ENCODE data around the gene PP2D1. TPM values are rescaled to one million over a fixed set of nuclear protein-coding genes. Genes with fewer than 3 reads are reported as not detected.

The PP2D1 gene
- total RNA-seq: not detected

GRCh38 chr3:20012164-20012563 lies at the start of gene PP2D1:
PP2D1 (minus strand) TSS chr3:20012264; CDS start chr3:20012072, 192 bp downstream.
- Histone ChIP-seq H3K9me3 (no peaks in the 10 kb centered on the region), H3K27me3 (no peaks in the 10 kb centered on the region), H3K4me3 (replicated peaks in 1 of 3) (no peak within 1 kb of the TSS), H3K27ac (no peak within 1 kb of the TSS), H3K4me1 (no peaks in the 10 kb centered on the region), H3K36me3 (no peaks in the 10 kb centered on the region)
- no peak for TF ChIP-seq POLR2A (IDR thresholded peaks at IDR 0.05)
- intact Hi-C loops (cut with DNase I): no loop called here
- DNase-seq: no peak
- 95 to 96% methylated on average over 4 of the region's 4 CpGs for WGBS, 2 donors

GRCh38 chr3:20060974-20061685 lies 49.1 kb upstream of the PP2D1 start:
- intact Hi-C loops (cut with DNase I): no loop called here
- no peak for DNase-seq
- Histone ChIP-seq H3K4me1 (peaks cover 44% of the 10 kb centered on the region in 2 donors), H3K9me3 (no peaks in the 10 kb centered on the region), H3K27ac (peak overlapping the region in 1 of 3 donors; percentile 44), H3K36me3 (no peaks in the 10 kb centered on the region), H3K4me3 (replicated peaks in 1 of 3) (no peak overlapping the region), H3K27me3 (no peaks in the 10 kb centered on the region)
- TF ChIP-seq CTCF (IDR thresholded peaks at IDR 0.05) (no peak), POLR2A (IDR thresholded peaks at IDR 0.05) (no peak)
- WGBS, 2 donors: 78 to 80% methylated on average over 4 of the region's 4 CpGs

- 98 to 99% methylated on average over 3 of the region's 3 CpGs for WGBS, 2 donors
- TF ChIP-seq CTCF (IDR thresholded peaks at IDR 0.05): no peak
- TF ChIP-seq POLR2A (IDR thresholded peaks at IDR 0.05): no peak
- H3K4me1 ChIP-seq: peaks cover 39 to 42% of the 10 kb centered on the region in 2 donors
These were observed 47.9 kb upstream of the PP2D1 start for GRCh38 chr3:20059929-20060328.

GRCh38 chr3:20057612-20058180 lies 45.6 kb upstream of the PP2D1 start:
- H3K27ac ChIP-seq: peak overlapping the region; percentile 72 to 83 (median 82)
- no peaks in the 10 kb centered on the region for H3K27me3 ChIP-seq
- intact Hi-C loops (cut with DNase I): no loop called here
- no peak overlapping the region for H3K4me3 ChIP-seq (replicated peaks in 1 of 3)
- H3K36me3 ChIP-seq: no peaks in the 10 kb centered on the region
- peaks cover 43 to 47% of the 10 kb centered on the region in 2 donors for H3K4me1 ChIP-seq
- DNase-seq: peak; percentile 50 to 59
- no peak for TF ChIP-seq POLR2A (IDR thresholded peaks at IDR 0.05)
- no peak for TF ChIP-seq CTCF (IDR thresholded peaks at IDR 0.05)
- 20 to 35% methylated on average over 2 of the region's 2 CpGs for WGBS, 2 donors
- H3K9me3 ChIP-seq: no peaks in the 10 kb centered on the region

More at GRCh38 chr3:20059929-20060328, 47.9 kb upstream of the PP2D1 start:
- intact Hi-C loops (cut with DNase I): no loop called here
- Histone ChIP-seq H3K36me3 (no peaks in the 10 kb centered on the region), H3K27ac (no peak overlapping the region), H3K4me3 (replicated peaks in 1 of 3) (no peak overlapping the region), H3K9me3 (no peaks in the 10 kb centered on the region), H3K27me3 (no peaks in the 10 kb centered on the region)
- no peak for DNase-seq

GRCh38 chr3:20056725-20057611 lies 44.9 kb upstream of the PP2D1 start:
- peak overlapping the region; percentile 72 to 83 (median 82) for H3K27ac ChIP-seq
- no peaks in the 10 kb centered on the region for H3K9me3 ChIP-seq
- TF ChIP-seq CTCF (IDR thresholded peaks at IDR 0.05) (no peak), POLR2A (IDR thresholded peaks at IDR 0.05) (peak in 1 of 2 donors; percentile 23)
- no peaks in the 10 kb centered on the region for H3K27me3 ChIP-seq
- intact Hi-C loops (cut with DNase I): no loop called here
- H3K4me1 ChIP-seq: peaks cover 43 to 47% of the 10 kb centered on the region in 2 donors
- WGBS, 2 donors: 16 to 17% methylated on average over 5 of the region's 5 CpGs
- peak; percentile 52 to 56 for DNase-seq
- no peak overlapping the region for H3K4me3 ChIP-seq (replicated peaks in 1 of 3)
- no peaks in the 10 kb centered on the region for H3K36me3 ChIP-seq

Measured in thyroid gland (tissue), 4 donors.